Astrocyte (in vitro differentiated cells and primary cell): Measurements from ENCODE around the gene DTD2. TPM values are rescaled to one million over a fixed set of nuclear protein-coding genes. Genes with fewer than 3 reads are reported as not detected.

Experiments used
- DNase-seq: peaks from one replicate; pipeline ENCODE4 v3.0.0-alpha.2; 2010; ENCODE audit warnings: low read depth
- FAIRE-seq: peaks from 2 replicates; lab custom pipeline; 2011; peaks lifted over from hg19 to GRCh38; lab: Jason Lieb, UNC
- H2AFZ ChIP-seq: 2 replicates; pipeline ENCODE4 v1.6.0; 2012; ENCODE audit warnings: low read depth, low read length, inconsistent platforms
- H3K27ac ChIP-seq: 2 replicates; pipeline ENCODE4 v1.5.1; 2011; ENCODE audit warnings: low read depth, low read length, inconsistent platforms
- H3K27me3 ChIP-seq: 2 replicates; pipeline ENCODE4 v1.6.0; 2011; ENCODE audit warnings: low read length, inconsistent platforms; ENCODE audit not compliant: insufficient read depth
- H3K36me3 ChIP-seq: 2 replicates; pipeline ENCODE4 v1.5.1; 2011; ENCODE audit warnings: low read length, inconsistent platforms; ENCODE audit not compliant: insufficient read depth
- H3K4me1 ChIP-seq: 2 replicates; pipeline ENCODE4 v1.5.1; 2011; ENCODE audit warnings: low read length, inconsistent platforms; ENCODE audit not compliant: insufficient read depth
- H3K4me2 ChIP-seq: 2 replicates; pipeline ENCODE4 v1.6.0; 2012; ENCODE audit warnings: low read length, inconsistent platforms
- H3K4me3 ChIP-seq: 2 replicates; pipeline ENCODE4 v1.5.1; 2011; ENCODE audit warnings: low read depth, mild to moderate bottlenecking, low read length, inconsistent platforms; ENCODE audit not compliant: insufficient read depth
- H3K79me2 ChIP-seq: 2 replicates; pipeline ENCODE4 v1.6.0; 2012; ENCODE audit warnings: mild to moderate bottlenecking, low read length, inconsistent platforms; ENCODE audit not compliant: insufficient read depth
- H3K9ac ChIP-seq: 2 replicates; pipeline ENCODE4 v1.6.0; 2012; ENCODE audit warnings: mild to moderate bottlenecking, low read length, inconsistent platforms
- H3K9me3 ChIP-seq: 2 replicates; pipeline ENCODE4 v1.5.1; 2012; ENCODE audit warnings: low read depth, mild to moderate bottlenecking, low read length, inconsistent platforms; ENCODE audit not compliant: insufficient read depth
- H4K20me1 ChIP-seq: 2 replicates; pipeline ENCODE4 v1.6.0; 2012; ENCODE audit warnings: low read length, inconsistent platforms; ENCODE audit not compliant: insufficient read depth
- H3K27ac Mint-ChIP-seq: one replicate; pipeline ENCODE4 v1.8.0; 2021; ENCODE audit warnings: mild to moderate bottlenecking, mixed read lengths; ENCODE audit not compliant: unreplicated experiment
- H3K27me3 Mint-ChIP-seq: one replicate; pipeline ENCODE4 v1.8.0; 2021; ENCODE audit warnings: low read depth, mixed read lengths; ENCODE audit not compliant: unreplicated experiment
- H3K36me3 Mint-ChIP-seq: one replicate; pipeline ENCODE4 v1.8.0; 2021; ENCODE audit warnings: low read depth, mixed read lengths; ENCODE audit not compliant: unreplicated experiment
- H3K4me1 Mint-ChIP-seq: one replicate; pipeline ENCODE4 v1.8.0; 2021; ENCODE audit warnings: low read depth, mixed read lengths; ENCODE audit not compliant: unreplicated experiment
- H3K4me3 Mint-ChIP-seq: one replicate; pipeline ENCODE4 v1.8.0; 2021; ENCODE audit warnings: mild to moderate bottlenecking, moderate library complexity, mixed read lengths; ENCODE audit not compliant: unreplicated experiment
- H3K9me3 Mint-ChIP-seq: one replicate; pipeline ENCODE4 v1.8.0; 2021; ENCODE audit warnings: mild to moderate bottlenecking, mixed read lengths; ENCODE audit not compliant: unreplicated experiment
- CTCF ChIP-seq: IDR thresholded peaks from 2 replicates; pipeline ENCODE4 v1.5.1; 2011; ENCODE audit warnings: low read depth, mild to moderate bottlenecking, inconsistent platforms, low read length, moderate library complexity; ENCODE audit not compliant: insufficient read depth
- EZH2 ChIP-seq: IDR thresholded peaks from 2 replicates; pipeline ENCODE4 v1.6.1; 2012; ENCODE audit warnings: mild to moderate bottlenecking, low read length, inconsistent platforms; ENCODE audit not compliant: insufficient read depth
- total RNA-seq: library from RNA; stranded (reverse); gene quantifications from 2 replicates; pipeline ENCODE4 v1.2.1, GENCODE V29; 2021

The DTD2 gene
- total RNA-seq, 1 donor from 2014 or later, result 22.6 TPM

- Histone ChIP-seq H4K20me1 (no peaks in the 10 kb centered on the region), H3K9me3 (peaks cover 3% of the 10 kb centered on the region), H3K4me1 (no peaks in the 10 kb centered on the region), H2AFZ (no peak overlapping the region), H3K9ac (no peak overlapping the region), H3K79me2 (no peaks in the 10 kb centered on the region), H3K4me3 (no peak overlapping the region), H3K36me3 (no peaks in the 10 kb centered on the region), H3K27me3 (no peaks in the 10 kb centered on the region), H3K4me2 (no peak overlapping the region), H3K27ac (no peak overlapping the region)
- TF ChIP-seq CTCF (no peak), EZH2 (no peak)
- Mint-ChIP-seq H3K4me1 (no peaks in the 10 kb centered on the region), H3K9me3 (no peaks in the 10 kb centered on the region), H3K36me3 (no peaks in the 10 kb centered on the region), H3K27me3 (no peaks in the 10 kb centered on the region), H3K4me3 (no peak overlapping the region), H3K27ac (no peak overlapping the region)
- FAIRE-seq, result no peak
- no peak for DNase-seq
Measured at GRCh38 chr14:31426663-31427062, 30.6 kb downstream of the DTD2 start.

- Mint-ChIP-seq H3K36me3 (no peaks in the 10 kb centered on the region), H3K9me3 (no peaks in the 10 kb centered on the region), H3K4me3 (no peak overlapping the region), H3K27ac (no peak overlapping the region), H3K4me1 (no peaks in the 10 kb centered on the region), H3K27me3 (no peaks in the 10 kb centered on the region)
- no peaks in the 10 kb centered on the region for H4K20me1 ChIP-seq
- FAIRE-seq (peak; percentile 5), DNase-seq (no peak)
- no peak overlapping the region for H3K9ac ChIP-seq
- H3K9me3 ChIP-seq, result no peaks in the 10 kb centered on the region
- no peak overlapping the region for H3K4me3 ChIP-seq
- no peaks in the 10 kb centered on the region for H3K79me2 ChIP-seq
- no peak overlapping the region for H2AFZ ChIP-seq
- H3K27me3 ChIP-seq, result no peaks in the 10 kb centered on the region
- no peak overlapping the region for H3K4me2 ChIP-seq
- H3K4me1 ChIP-seq, result no peaks in the 10 kb centered on the region
- H3K36me3 ChIP-seq, result no peaks in the 10 kb centered on the region
- TF ChIP-seq EZH2, result no peak
- no peak for TF ChIP-seq CTCF
- no peak overlapping the region for H3K27ac ChIP-seq
Measured at GRCh38 chr14:31425905-31426304, 31.4 kb downstream of the DTD2 start.

GRCh38 chr14:31421200-31421599 is 36.1 kb downstream of the DTD2 start:
- peak overlapping the region; percentile 92 for H3K27ac Mint-ChIP-seq
- no peaks in the 10 kb centered on the region for H3K27me3 ChIP-seq
- no peak overlapping the region for H3K27ac ChIP-seq
- no peaks in the 10 kb centered on the region for H3K4me1 ChIP-seq
- peak overlapping the region; percentile 82 for H2AFZ ChIP-seq
- peaks cover 7% of the 10 kb centered on the region for H3K4me1 Mint-ChIP-seq
- no peak overlapping the region for H3K4me3 ChIP-seq
- DNase-seq (no peak), FAIRE-seq (no peak)
- H4K20me1 ChIP-seq, result no peaks in the 10 kb centered on the region
- H3K36me3 Mint-ChIP-seq, result no peaks in the 10 kb centered on the region
- no peaks in the 10 kb centered on the region for H3K36me3 ChIP-seq
- no peaks in the 10 kb centered on the region for H3K27me3 Mint-ChIP-seq
- no peaks in the 10 kb centered on the region for H3K9me3 ChIP-seq
- peak overlapping the region; percentile 96 for H3K4me3 Mint-ChIP-seq
- peaks cover 40% of the 10 kb centered on the region for H3K79me2 ChIP-seq
- no peak overlapping the region for H3K9ac ChIP-seq
- TF ChIP-seq CTCF, result no peak
- TF ChIP-seq EZH2, result no peak
- no peaks in the 10 kb centered on the region for H3K9me3 Mint-ChIP-seq
- H3K4me2 ChIP-seq, result peak overlapping the region; percentile 88
